Stimulated activated CD8-positive, alpha-beta memory T cell treated with anti-CD3 and anti-CD28 coated beads, Interleukin-7, amount 100 ng/mL, for 1 hour (primary cell): ENCODE results near the gene ZP2.

Experiments used
- DNase-seq, 2 donors: peaks; one replicate each; pipeline ENCODE4 v3.0.0-alpha.2; 2020; ENCODE audit warnings: low read depth in 2 of 2

The ZP2 gene

GRCh38 chr16:21150375-21151001 is 60.9 kb downstream of the ZP2 start, which contains the start of gene DNAH3:
Gene DNAH3, minus strand, starts transcription at chr16:21150846. Its CDS starts 527 bp downstream, at chr16:21150319.
- DNase-seq: no peak
